SIG-M5 treated with dmso at 0.1 percent for 504 hours (cell line): ENCODE data around the gene SNX11.

ENCODE experiments used
- DNase-seq: peaks from one replicate; lab custom pipeline; 2025; ENCODE audit not compliant: unreplicated experiment; lab: John Stamatoyannopoulos, UW

SNX11 gene

GRCh38 chr17:48129981-48130380 lies 22.4 kb downstream of the SNX11 start:
- DNase-seq = no peak

- peak; percentile 75 for DNase-seq
Measured at GRCh38 chr17:48131216-48131824, 23.8 kb downstream of the SNX11 start.

GRCh38 chr17:48132385-48132784 lies 24.8 kb downstream of the SNX11 start:
- DNase-seq = no peak

GRCh38 chr17:48134912-48135480 lies 27.4 kb downstream of the SNX11 start:
- DNase-seq = no peak

GRCh38 chr17:48137656-48138055 lies 30.1 kb downstream of the SNX11 start:
- DNase-seq = no peak

- DNase-seq = peak; percentile 87
Measured at GRCh38 chr17:48139944-48140343, 32.4 kb downstream of the SNX11 start.

GRCh38 chr17:48143629-48144028 lies 36.1 kb downstream of the SNX11 start:
- DNase-seq = no peak

GRCh38 chr17:48144231-48144630 lies 36.7 kb downstream of the SNX11 start:
- no peak for DNase-seq

GRCh38 chr17:48144976-48145798 lies 37.6 kb downstream of the SNX11 start:
- DNase-seq = no peak

GRCh38 chr17:48148029-48148770 lies 40.6 kb downstream of the SNX11 start:
- DNase-seq = no peak

GRCh38 chr17:48148854-48149786 lies 41.6 kb downstream of the SNX11 start:
- no peak for DNase-seq

- no peak for DNase-seq
Measured at GRCh38 chr17:48149787-48150463, 42.4 kb downstream of the SNX11 start.

GRCh38 chr17:48150597-48151001 lies 43.0 kb downstream of the SNX11 start:
- DNase-seq = no peak

- no peak for DNase-seq
Measured at GRCh38 chr17:48151220-48151619, 43.7 kb downstream of the SNX11 start.

- no peak for DNase-seq
Measured at GRCh38 chr17:48152289-48152688, 44.7 kb downstream of the SNX11 start.

- DNase-seq = peak; percentile 23
Measured at GRCh38 chr17:48153691-48154358, 46.3 kb downstream of the SNX11 start.

GRCh38 chr17:48155889-48156611 lies 48.5 kb downstream of the SNX11 start:
- no peak for DNase-seq

GRCh38 chr17:48159232-48159631 lies 51.7 kb downstream of the SNX11 start:
- DNase-seq = no peak
